Measurements from ENCODE around the gene SSH2. TPM values are rescaled to one million over a fixed set of nuclear protein-coding genes. Genes with fewer than 3 reads are reported as not detected.
A peak's percentile ranks its signal among the peaks of the same experiment; 100 is the strongest.

The SSH2 gene
- total and polyA plus RNA-seq, 9 of the 15 experiments (the other 6 are each of a cell fraction or from before 2014, with no cell fraction given): 3.9 to 16.1 (median 10.2) TPM

GRCh38 chr17:29664743-29665480 is 265.1 kb downstream of the SSH2 start:
- H3K4me2 ChIP-seq (ENCODE audit: insufficient read depth, low read length): no peak overlapping the region; the same call in 1 of the 2 replicates
- no peaks in the 10 kb centered on the region for H3K79me2 ChIP-seq (ENCODE audit: control insufficient read depth, insufficient read depth, low read length)
- H3K4me1 ChIP-seq (replicated peaks in 1 of 2; ENCODE audit: control insufficient read depth in 2 of 2, insufficient read depth in 2 of 2, low read length in 2 of 2): peaks cover 10 to 51% of the 10 kb centered on the region in 2 experiments
- DNase-seq (ENCODE audit: extremely low read depth in 1 of 4, low spot score in 3 of 4) (peak; percentile 27 to 43 (median 32)), FAIRE-seq (no peak), ATAC-seq (peak; percentile 48; the same call in 2 of the 3 replicates)
- no peak overlapping the region for H3K4me3 ChIP-seq
- H3K27me3 ChIP-seq (ENCODE audit: control insufficient read depth in 2 of 2, insufficient read depth in 2 of 2, low read length in 2 of 2): no peaks in the 10 kb centered on the region
- H3K36me3 ChIP-seq (ENCODE audit: control insufficient read depth, insufficient read depth, low read length): peaks cover 10% of the 10 kb centered on the region; the same call in 2 of the 3 replicates
- peak overlapping the region in 1 of 2 experiments; percentile 22; a peak in 1 of 4 replicates for H3K9ac ChIP-seq (ENCODE audit: insufficient read depth in 1 of 2, low read depth in 2 of 2, low read length in 2 of 2)
- BruUV-seq (replicated peaks): no TSS peak
- H3K9me3 ChIP-seq (replicated peaks; ENCODE audit: control insufficient read depth, insufficient read depth, low read depth, low read length): no peaks in the 10 kb centered on the region
- H2AFZ ChIP-seq (ENCODE audit: low read depth, low read length): peak overlapping the region; percentile 49
- H3K27ac ChIP-seq (ENCODE audit: extremely low read depth, low read depth, low read length): peak overlapping the region; percentile 56
- no peaks in the 10 kb centered on the region for H3K9me1 ChIP-seq (ENCODE audit: control insufficient read depth, insufficient read depth, low read length)
- CTCF ChIA-PET (ENCODE audit: low intra/inter-chr PET ratio): no interaction called here
- 5% methylated on average over 2 of the region's 2 CpGs for WGBS (ENCODE audit: insufficient coverage, low coverage, missing lambda C conversion rate)
- intact Hi-C loops (cut with micrococcal nuclease): no loop called here
- H4K20me1 ChIP-seq (replicated peaks; ENCODE audit: control insufficient read depth, insufficient read depth, low read length): no peaks in the 10 kb centered on the region
- in situ Hi-C loops (cut with MboI): no loop called here
- POLR2A ChIA-PET: interaction anchor here (0.9 to 1.3 kb wide), 3 partner anchors 10 to 19 kb away, joined by 3 to 5 read pairs (median 3); no protein-coding TSS in a partner anchor
- TF ChIP-seq HNRNPL (IDR thresholded peaks at IDR 0.05; ENCODE audit: low read depth, low read length) (no peak), CLOCK (CRISPR knock-in tag; IDR thresholded peaks at IDR 0.05; ENCODE audit: borderline replicate concordance) (no peak), SMARCA4 (IDR thresholded peaks at IDR 0.05) (peak; percentile 49; the same call in 1 of the 2 replicates), MEIS2 (IDR thresholded peaks at IDR 0.05; ENCODE audit: partially characterized antibody) (peak; percentile 91), NR2C2 (CRISPR knock-in tag; IDR thresholded peaks at IDR 0.05) (no peak), NR2C2 (tag; IDR thresholded peaks at IDR 0.05) (0 out of 2 replicates have a peak, but pooled peaks have one; percentile 25), SMARCE1 (IDR thresholded peaks at IDR 0.05) (peak; percentile 65; the same call in 1 of the 2 replicates), ZNF717 (CRISPR knock-in tag; IDR thresholded peaks at IDR 0.05) (no peak), HDAC3 (IDR thresholded peaks at IDR 0.05; ENCODE audit: borderline replicate concordance, partially characterized antibody) (peak; percentile 46), ZNF592 (IDR thresholded peaks at IDR 0.05) (peak; percentile 72), SMAD1 (IDR thresholded peaks at IDR 0.05; ENCODE audit: low read depth, low read length, partially characterized antibody) (no peak), FOSL1 (tag; conservative IDR thresholded peaks at IDR 0.05) (peak; percentile 95), PKNOX1 (IDR thresholded peaks at IDR 0.05) (peak; percentile 37)
